Hepatocyte (in vitro differentiated cells): ENCODE data around the gene UQCC2. TPM values are rescaled to one million over a fixed set of nuclear protein-coding genes. Genes with fewer than 3 reads are reported as not detected.

Experiments used
- DNase-seq: peaks from one replicate; pipeline ENCODE4 v3.0.0-alpha.2; 2016; ENCODE audit warnings: low spot score
- H2AFZ ChIP-seq: fragments of 200-600 bp; sonication (generic); 2 replicates; pipeline ENCODE4 v1.6.0; 2016; ENCODE audit warnings: antibody characterized with exemption, mild to moderate bottlenecking
- H3K27ac ChIP-seq: fragments of 200-600 bp; sonication (generic); 2 replicates; pipeline ENCODE4 v1.5.1; 2016; ENCODE audit warnings: mild to moderate bottlenecking
- H3K27me3 ChIP-seq: fragments of 200-600 bp; sonication (generic); 2 replicates; pipeline ENCODE4 v1.6.1; 2016
- H3K36me3 ChIP-seq: fragments of 200-600 bp; sonication (generic); replicated peaks from 2 replicates; pipeline ENCODE4 v1.5.1; 2016; ENCODE audit warnings: low read depth; ENCODE audit not compliant: insufficient read depth
- H3K4me1 ChIP-seq: fragments of 200-600 bp; sonication (generic); 2 replicates; pipeline ENCODE4 v1.5.1; 2016; ENCODE audit warnings: mild to moderate bottlenecking, moderate library complexity; ENCODE audit not compliant: insufficient read depth
- H3K4me2 ChIP-seq: fragments of 200-600 bp; sonication (generic); 2 replicates; pipeline ENCODE4 v1.6.0; 2016
- H3K4me3 ChIP-seq: fragments of 200-600 bp; sonication (generic); 2 replicates; pipeline ENCODE4 v1.5.1; 2016; ENCODE audit warnings: mild to moderate bottlenecking
- H3K79me2 ChIP-seq: fragments of 200-600 bp; sonication (generic); 2 replicates; pipeline ENCODE4 v1.6.0; 2017; ENCODE audit warnings: mild to moderate bottlenecking
- H3K9me2 ChIP-seq: fragments of 200-600 bp; sonication (generic); replicated peaks from 2 replicates; pipeline ENCODE4 v1.6.0; 2017; ENCODE audit warnings: mild to moderate bottlenecking; ENCODE audit not compliant: insufficient read depth
- H3K9me3 ChIP-seq: fragments of 200-600 bp; sonication (generic); 2 replicates; pipeline ENCODE4 v1.5.1; 2016; ENCODE audit warnings: low read depth, mild to moderate bottlenecking
- H4K20me1 ChIP-seq: fragments of 200-600 bp; sonication (generic); 2 replicates; pipeline ENCODE4 v1.6.0; 2016; ENCODE audit warnings: mild to moderate bottlenecking; ENCODE audit not compliant: insufficient read depth, poor library complexity, severe bottlenecking
- CTCF ChIP-seq: fragments of 200-600 bp; sonication (generic); IDR thresholded peaks from 2 replicates; pipeline ENCODE4 v1.5.1; 2016; ENCODE audit warnings: antibody characterized with exemption, mild to moderate bottlenecking; ENCODE audit not compliant: poor library complexity
- EZH2 ChIP-seq: fragments of 200-600 bp; sonication (generic); IDR thresholded peaks from 2 replicates; pipeline ENCODE4 v1.6.1; 2016; ENCODE audit warnings: antibody characterized with exemption, mild to moderate bottlenecking, borderline replicate concordance
- EZH2phosphoT487 ChIP-seq: fragments of 200-600 bp; sonication (generic); IDR thresholded peaks from one replicate; pipeline ENCODE4 v1.6.1; 2018; ENCODE audit warnings: antibody characterized with exemption, mild to moderate bottlenecking, low read depth, moderate library complexity; ENCODE audit not compliant: unreplicated experiment, severe bottlenecking
- WGBS: methylation state at CpG from one replicate; pipeline ENCODE4 v1.1.6; 2016; ENCODE audit warnings: low lambda C conversion rate; ENCODE audit errors: missing lambda C conversion rate; 5-methylcytosine and 5-hydroxymethylcytosine counted together
- polyA plus RNA-seq: library from polyadenylated mRNA; unstranded; fragments of >200 nt; fragmentation: Nextera tagmentation; extraction: Ambion mirVana; gene quantifications from 2 replicates; pipeline ENCODE4 v1.2.1, GENCODE V29; 2016
- total RNA-seq: library from RNA; depleted of rRNA; stranded (reverse); fragments of >200 nt; gene quantifications from 2 replicates; pipeline ENCODE4 v1.2.3, GENCODE V29; 2014

The UQCC2 gene
- total and polyA plus RNA-seq, 2 experiments from 2014 or later, result 44.7 to 151 TPM

GRCh38 chr6:33676416-33677142, 34.9 kb downstream of the UQCC2 start:
- no peaks in the 10 kb centered on the region for H3K9me2 ChIP-seq
- WGBS, result 84% methylated on average over 15 of the region's 15 CpGs
- H2AFZ ChIP-seq, result no peak overlapping the region
- no peaks in the 10 kb centered on the region for H3K4me1 ChIP-seq
- TF ChIP-seq EZH2phosphoT487, result no peak
- TF ChIP-seq EZH2, result no peak
- H3K9me3 ChIP-seq, result no peaks in the 10 kb centered on the region
- H3K4me2 ChIP-seq, result no peak overlapping the region
- no peaks in the 10 kb centered on the region for H3K79me2 ChIP-seq
- H4K20me1 ChIP-seq, result no peaks in the 10 kb centered on the region
- H3K36me3 ChIP-seq, result no peaks in the 10 kb centered on the region
- no peaks in the 10 kb centered on the region for H3K27me3 ChIP-seq
- H3K4me3 ChIP-seq, result no peak overlapping the region
- no peak overlapping the region for H3K27ac ChIP-seq
- DNase-seq, result no peak

- Histone ChIP-seq H3K4me1 (no peaks in the 10 kb centered on the region), H3K27me3 (no peaks in the 10 kb centered on the region), H4K20me1 (no peaks in the 10 kb centered on the region), H2AFZ (no peak overlapping the region), H3K27ac (no peak overlapping the region), H3K9me2 (no peaks in the 10 kb centered on the region), H3K4me2 (no peak overlapping the region), H3K9me3 (no peaks in the 10 kb centered on the region), H3K36me3 (no peaks in the 10 kb centered on the region), H3K4me3 (no peak overlapping the region), H3K79me2 (no peaks in the 10 kb centered on the region)
- WGBS, result 98% methylated on average over 7 of the region's 7 CpGs
- no peak for DNase-seq
- TF ChIP-seq CTCF (no peak), EZH2 (no peak), EZH2phosphoT487 (no peak)
These were observed 35.5 kb downstream of the UQCC2 start for GRCh38 chr6:33675968-33676367.

- no peaks in the 10 kb centered on the region for H3K27me3 ChIP-seq
- H3K9me3 ChIP-seq, result no peaks in the 10 kb centered on the region
- H3K36me3 ChIP-seq, result no peaks in the 10 kb centered on the region
- no peak for DNase-seq
- no peaks in the 10 kb centered on the region for H4K20me1 ChIP-seq
- H3K27ac ChIP-seq, result no peak overlapping the region
- 78% methylated on average over 7 of the region's 7 CpGs for WGBS
- H2AFZ ChIP-seq, result no peak overlapping the region
- no peaks in the 10 kb centered on the region for H3K4me1 ChIP-seq
- TF ChIP-seq EZH2phosphoT487 (no peak), EZH2 (no peak), CTCF (no peak)
- H3K4me3 ChIP-seq, result no peak overlapping the region
- no peak overlapping the region for H3K4me2 ChIP-seq
- no peaks in the 10 kb centered on the region for H3K79me2 ChIP-seq
- no peaks in the 10 kb centered on the region for H3K9me2 ChIP-seq
These were observed 37.6 kb downstream of the UQCC2 start for GRCh38 chr6:33673851-33674250.

- H3K4me3 ChIP-seq, result no peak overlapping the region
- no peak overlapping the region for H2AFZ ChIP-seq
- H3K27me3 ChIP-seq, result no peaks in the 10 kb centered on the region
- no peaks in the 10 kb centered on the region for H4K20me1 ChIP-seq
- no peak for TF ChIP-seq EZH2
- peak; percentile 34 for TF ChIP-seq CTCF
- H3K79me2 ChIP-seq, result no peaks in the 10 kb centered on the region
- no peaks in the 10 kb centered on the region for H3K9me2 ChIP-seq
- peak; percentile 87 for DNase-seq
- no peak overlapping the region for H3K27ac ChIP-seq
- H3K4me1 ChIP-seq, result no peaks in the 10 kb centered on the region
- WGBS, result 33% methylated on average over 5 of the region's 5 CpGs
- H3K9me3 ChIP-seq, result no peaks in the 10 kb centered on the region
- no peaks in the 10 kb centered on the region for H3K36me3 ChIP-seq
- H3K4me2 ChIP-seq, result no peak overlapping the region
These were observed 38.7 kb downstream of the UQCC2 start for GRCh38 chr6:33672808-33673207.
